CD8-positive, alpha-beta memory T cell (primary cell): Measurements from ENCODE around the gene DGLUCY. TPM values are rescaled to one million over a fixed set of nuclear protein-coding genes. Genes with fewer than 3 reads are reported as not detected.

Source experiments
- CTCF ChIA-PET: fragments of 350-600 bp; sonication (Branson Sonifier 250); formaldehyde crosslinking; loops from one replicate; lab custom pipeline; 2021; ENCODE audit warnings: antibody characterized with exemption; lab: Charles Lee
- POLR2A ChIA-PET: fragments of 350-600 bp; sonication (Branson Sonifier 250); formaldehyde crosslinking; loops from one replicate; lab custom pipeline; 2021; ENCODE audit warnings: antibody characterized with exemption; lab: Charles Lee
- DNase-seq, 5 donors: peaks; one replicate each; pipeline versions ENCODE4 v3.0.0 to v3.0.0-alpha.2; 2020 to 2022; ENCODE audit warnings: mixed read lengths in 1 of 5
- H3K27ac ChIP-seq: one replicate; pipeline ENCODE4 v1.7.0; 2013; ENCODE audit warnings: low read depth, mild to moderate bottlenecking, low read length, moderate library complexity
- H3K27me3 ChIP-seq: 2 replicates; pipeline ENCODE4 v1.7.0; 2013; ENCODE audit warnings: low read length, mild to moderate bottlenecking; ENCODE audit not compliant: insufficient read depth, poor library complexity, severe bottlenecking
- H3K36me3 ChIP-seq: 2 replicates; pipeline ENCODE4 v1.7.0; 2013; ENCODE audit warnings: mild to moderate bottlenecking, low read length, moderate library complexity; ENCODE audit not compliant: insufficient read depth
- H3K4me1 ChIP-seq: 2 replicates; pipeline ENCODE4 v1.7.0; 2013; ENCODE audit warnings: mild to moderate bottlenecking, low read length, moderate library complexity; ENCODE audit not compliant: insufficient read depth
- H3K4me3 ChIP-seq: 2 replicates; pipeline ENCODE4 v1.7.0; 2013; ENCODE audit warnings: mild to moderate bottlenecking, low read length
- H3K9me3 ChIP-seq: 2 replicates; pipeline ENCODE4 v1.7.0; 2013; ENCODE audit warnings: mild to moderate bottlenecking, low read length
- H3K27ac Mint-ChIP-seq, 8 donors: one replicate each; pipeline ENCODE4 v1.8.0; 2020 to 2021; ENCODE audit warnings: mixed read lengths in 8 of 8, mild to moderate bottlenecking in 6 of 8, inconsistent platforms in 3 of 8, moderate library complexity in 3 of 8
- H3K27me3 Mint-ChIP-seq, 2 donors: one replicate each; pipeline ENCODE4 v1.8.0; 2020 to 2021; ENCODE audit warnings: mixed read lengths in 2 of 2, mild to moderate bottlenecking in 1 of 2, moderate library complexity in 1 of 2
- H3K36me3 Mint-ChIP-seq, 3 donors: one replicate each; pipeline ENCODE4 v1.8.0; 2020 to 2021; ENCODE audit warnings: mixed read lengths in 3 of 3, inconsistent platforms in 1 of 3, mild to moderate bottlenecking in 1 of 3
- H3K4me1 Mint-ChIP-seq, 3 donors: one replicate each; pipeline ENCODE4 v1.8.0; 2020 to 2021; ENCODE audit warnings: mixed read lengths in 3 of 3, inconsistent platforms in 1 of 3, mild to moderate bottlenecking in 1 of 3
- H3K4me3 Mint-ChIP-seq, 7 donors: one replicate each; pipeline ENCODE4 v1.8.0; 2020 to 2021; ENCODE audit warnings: mixed read lengths in 7 of 7, mild to moderate bottlenecking in 6 of 7, moderate library complexity in 4 of 7, inconsistent platforms in 2 of 7
- H3K9me3 Mint-ChIP-seq, 5 donors: one replicate each; pipeline ENCODE4 v1.8.0; 2020 to 2022; ENCODE audit warnings: mixed read lengths in 5 of 5, mild to moderate bottlenecking in 3 of 5, moderate library complexity in 2 of 5, inconsistent platforms in 1 of 5
- polyA plus RNA-seq: library from polyadenylated mRNA; unstranded; fragments of 300-500 nt; fragmentation: Illumina TruSeq; gene quantifications from one replicate; pipeline ENCODE4 v1.2.3, GENCODE V29; 2021
- total RNA-seq, 2 experiments: library from RNA; stranded (reverse); gene quantifications; one replicate each; pipeline ENCODE4 v1.2.3, GENCODE V29; 2021

Gene DGLUCY, protein sequence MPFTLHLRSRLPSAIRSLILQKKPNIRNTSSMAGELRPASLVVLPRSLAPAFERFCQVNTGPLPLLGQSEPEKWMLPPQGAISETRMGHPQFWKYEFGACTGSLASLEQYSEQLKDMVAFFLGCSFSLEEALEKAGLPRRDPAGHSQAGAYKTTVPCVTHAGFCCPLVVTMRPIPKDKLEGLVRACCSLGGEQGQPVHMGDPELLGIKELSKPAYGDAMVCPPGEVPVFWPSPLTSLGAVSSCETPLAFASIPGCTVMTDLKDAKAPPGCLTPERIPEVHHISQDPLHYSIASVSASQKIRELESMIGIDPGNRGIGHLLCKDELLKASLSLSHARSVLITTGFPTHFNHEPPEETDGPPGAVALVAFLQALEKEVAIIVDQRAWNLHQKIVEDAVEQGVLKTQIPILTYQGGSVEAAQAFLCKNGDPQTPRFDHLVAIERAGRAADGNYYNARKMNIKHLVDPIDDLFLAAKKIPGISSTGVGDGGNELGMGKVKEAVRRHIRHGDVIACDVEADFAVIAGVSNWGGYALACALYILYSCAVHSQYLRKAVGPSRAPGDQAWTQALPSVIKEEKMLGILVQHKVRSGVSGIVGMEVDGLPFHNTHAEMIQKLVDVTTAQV
- total RNA-seq (10 to 100 TPM; 45.3 to 48.7 TPM), polyA plus RNA-seq (55.5 TPM)

GRCh38 chr14:91113829-91114078, at the start of gene DGLUCY:
TSS of gene DGLUCY (plus strand) at chr14:91114073. CDS start at chr14:91160295, 46,222 bp downstream.
- H3K36me3 Mint-ChIP-seq = peaks cover 3 to 26% (median 5%) of the 10 kb centered on the region in 3 donors

DNA sequence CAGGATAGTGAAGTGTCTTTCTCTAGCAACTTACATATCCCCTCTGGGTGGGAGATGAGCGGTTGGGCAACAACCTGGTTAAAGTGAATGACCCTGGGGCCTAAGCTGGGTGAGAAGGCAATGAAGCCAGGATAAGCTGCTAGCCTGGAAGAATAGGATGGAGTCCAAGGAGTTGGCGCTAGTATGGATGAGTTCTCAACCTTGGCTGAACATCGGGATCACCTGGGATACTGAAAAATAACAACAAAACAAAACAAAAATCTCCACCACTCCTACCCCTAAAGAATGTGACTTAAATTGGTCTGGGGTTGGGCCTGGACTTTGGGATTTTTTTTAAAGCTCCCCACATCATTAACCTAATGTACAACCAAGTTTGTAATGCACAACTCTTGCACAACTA, 48.6 kb upstream of the DGLUCY start:
- peak overlapping the region in 5 of 7 donors; percentile 6 to 56 (median 10) for H3K4me3 Mint-ChIP-seq
- POLR2A ChIA-PET = interaction anchor here (1.0 kb wide), 1 partner anchor 13 kb away, joined by 3 read pairs; no protein-coding TSS in a partner anchor
- peaks cover 85% of the 10 kb centered on the region for H3K4me1 ChIP-seq

More at GRCh38 chr14:91113829-91114078, at the start of gene DGLUCY:
- CTCF ChIA-PET = interaction anchor here (0.7 to 3.4 kb wide), 9 partner anchors 36 to 211 kb away, joined by 3 to 14 read pairs (median 4); partner anchors contain the start of gene RPS6KA5
- Histone ChIP-seq H3K27ac (peak within 1 kb of the TSS; percentile 88), H3K9me3 (no peaks in the 10 kb centered on the region), H3K4me3 (peak within 1 kb of the TSS; percentile 78), H3K36me3 (no peaks in the 10 kb centered on the region), H3K27me3 (no peaks in the 10 kb centered on the region), H3K4me1 (peaks cover 60% of the 10 kb centered on the region)
- no peaks in the 10 kb centered on the region for H3K9me3 Mint-ChIP-seq
- no peaks in the 10 kb centered on the region for H3K27me3 Mint-ChIP-seq
- peak within 1 kb of the TSS; percentile 90 to 99 (median 97) for H3K27ac Mint-ChIP-seq
- no peak for DNase-seq
- H3K4me1 Mint-ChIP-seq = peaks cover 62 to 78% (median 77%) of the 10 kb centered on the region in 3 donors
- POLR2A ChIA-PET = interaction anchor here (0.5 to 2.7 kb wide), 4 partner anchors 44 to 301 kb away, joined by 3 to 42 read pairs (median 5); partner anchors contain the start of gene RPS6KA5
- H3K4me3 Mint-ChIP-seq = peak within 1 kb of the TSS; percentile 90 to 98 (median 96)

GRCh38 chr14:91067186-91067585, 46.7 kb upstream of the DGLUCY start:
- H3K4me3 Mint-ChIP-seq = peak overlapping the region; percentile 3 to 84 (median 67)

More for the DNA sequence above, 48.6 kb upstream of the DGLUCY start:
- H3K27ac Mint-ChIP-seq = peak overlapping the region in 7 of 8 donors; percentile 14 to 86 (median 44)
- Histone ChIP-seq H3K4me3 (no peak overlapping the region), H3K36me3 (no peaks in the 10 kb centered on the region), H3K27ac (no peak overlapping the region), H3K9me3 (no peaks in the 10 kb centered on the region), H3K27me3 (no peaks in the 10 kb centered on the region)
- H3K27me3 Mint-ChIP-seq = no peaks in the 10 kb centered on the region
- H3K9me3 Mint-ChIP-seq = peaks cover 0 to 2% (median 0%) of the 10 kb centered on the region in 5 donors
- H3K36me3 Mint-ChIP-seq = peaks cover 0 to 4% (median 0%) of the 10 kb centered on the region in 3 donors
- CTCF ChIA-PET = interaction anchor here (0.8 kb wide), 2 partner anchors 13 to 108 kb away, joined by 3 read pairs; no protein-coding TSS in a partner anchor
- peaks cover 63 to 72% (median 71%) of the 10 kb centered on the region in 3 donors for H3K4me1 Mint-ChIP-seq
- no peak for DNase-seq

DNA sequence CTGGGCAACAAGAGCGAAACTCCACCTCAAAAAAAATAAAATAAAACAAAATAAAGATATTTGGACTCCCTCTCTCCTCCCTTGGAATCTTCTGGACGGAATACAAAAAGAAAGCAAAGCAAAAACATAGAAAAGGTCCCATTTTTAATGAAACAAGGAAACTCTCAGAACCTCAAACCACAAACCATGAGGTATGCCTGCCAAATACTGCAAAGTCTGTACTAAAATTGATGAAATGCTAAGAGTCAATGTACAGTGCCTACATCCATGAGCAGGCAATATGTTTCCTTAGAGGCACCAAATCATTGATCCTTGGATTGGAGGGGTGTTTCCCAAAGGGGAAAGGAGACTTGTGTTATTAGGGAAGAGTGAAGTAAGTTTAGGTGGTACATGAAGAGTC, 45.2 kb upstream of the DGLUCY start:
- no peaks in the 10 kb centered on the region for H3K27me3 ChIP-seq
- POLR2A ChIA-PET = interaction anchor here (0.9 kb wide), 1 partner anchor 10 kb away, joined by 3 read pairs; no protein-coding TSS in a partner anchor
- H3K27ac Mint-ChIP-seq = peak overlapping the region; percentile 40 to 98 (median 76)
- CTCF ChIA-PET = interaction anchor here (1.2 kb wide), 1 partner anchor 8 kb away, joined by 4 read pairs; the partner anchor contains the start of gene RPS6KA5
- peaks cover 60% of the 10 kb centered on the region for H3K4me1 ChIP-seq
- peaks cover 53 to 64% (median 63%) of the 10 kb centered on the region in 3 donors for H3K4me1 Mint-ChIP-seq
- no peaks in the 10 kb centered on the region for H3K36me3 ChIP-seq
- peaks cover 0 to 2% (median 0%) of the 10 kb centered on the region in 5 donors for H3K9me3 Mint-ChIP-seq
- H3K36me3 Mint-ChIP-seq = peaks cover 0 to 2% (median 0%) of the 10 kb centered on the region in 3 donors
- H3K27ac ChIP-seq = no peak overlapping the region
- no peaks in the 10 kb centered on the region for H3K9me3 ChIP-seq
- DNase-seq = peak in 1 of 5 donors; percentile 24
- H3K4me3 ChIP-seq = peak overlapping the region; percentile 11
- no peaks in the 10 kb centered on the region for H3K27me3 Mint-ChIP-seq
- peak overlapping the region in 5 of 7 donors; percentile 35 to 78 (median 62) for H3K4me3 Mint-ChIP-seq

More at GRCh38 chr14:91067186-91067585, 46.7 kb upstream of the DGLUCY start:
- Mint-ChIP-seq H3K36me3 (peaks cover 0 to 4% (median 0%) of the 10 kb centered on the region in 3 donors), H3K27ac (peak overlapping the region; percentile 70 to 98 (median 87)), H3K27me3 (no peaks in the 10 kb centered on the region), H3K9me3 (peaks cover 0 to 2% (median 0%) of the 10 kb centered on the region in 5 donors), H3K4me1 (peaks cover 65 to 76% (median 75%) of the 10 kb centered on the region in 3 donors)
- CTCF ChIA-PET = interaction anchor here (1.1 to 1.4 kb wide), 2 partner anchors 12 to 47 kb away, joined by 3 read pairs; partner anchors contain the start of gene DGLUCY
- POLR2A ChIA-PET = interaction anchor here (0.6 to 1.0 kb wide), 3 partner anchors 47 to 801 kb away, joined by 3 to 6 read pairs (median 3); no protein-coding TSS in a partner anchor
- H3K4me1 ChIP-seq = peaks cover 74% of the 10 kb centered on the region
- no peaks in the 10 kb centered on the region for H3K27me3 ChIP-seq
- H3K9me3 ChIP-seq = no peaks in the 10 kb centered on the region
- peak in 2 of 5 donors; percentile 54 to 72 for DNase-seq
- H3K27ac ChIP-seq = no peak overlapping the region
- no peaks in the 10 kb centered on the region for H3K36me3 ChIP-seq
- H3K4me3 ChIP-seq = no peak overlapping the region

- peaks cover 0 to 1% (median 0%) of the 10 kb centered on the region in 5 donors for H3K9me3 Mint-ChIP-seq
- peaks cover 48% of the 10 kb centered on the region for H3K4me1 ChIP-seq
These were observed 43.3 kb upstream of the DGLUCY start for GRCh38 chr14:91070572-91070971.

DNA sequence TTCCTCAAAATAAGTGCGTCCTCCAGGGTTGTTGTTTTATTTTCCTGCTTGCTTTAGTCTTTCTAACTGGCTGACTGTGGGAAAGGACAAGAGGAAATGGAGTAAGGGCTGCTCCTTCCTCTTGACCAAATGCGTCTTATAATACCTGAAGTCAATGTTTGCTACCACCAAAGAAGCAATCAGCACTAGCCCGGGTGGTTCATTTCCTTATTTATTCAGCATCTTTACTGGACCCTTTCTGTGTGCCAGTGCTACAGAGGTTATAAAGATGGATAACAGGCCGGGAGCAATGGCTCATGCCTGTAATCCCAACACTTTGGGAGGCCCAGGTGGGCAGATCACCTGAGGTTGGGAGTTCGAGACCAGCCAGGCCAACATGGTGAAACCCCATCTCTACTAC, 38.3 kb upstream of the DGLUCY start:
- ChIA-PET POLR2A (no interaction called here), CTCF (no interaction called here)
- no peak for DNase-seq
- Mint-ChIP-seq H3K4me1 (peaks cover 29 to 40% (median 39%) of the 10 kb centered on the region in 3 donors), H3K9me3 (no peaks in the 10 kb centered on the region), H3K36me3 (no peaks in the 10 kb centered on the region), H3K27ac (no peak overlapping the region), H3K4me3 (no peak overlapping the region), H3K27me3 (no peaks in the 10 kb centered on the region)
- no peaks in the 10 kb centered on the region for H3K36me3 ChIP-seq
- H3K9me3 ChIP-seq = no peaks in the 10 kb centered on the region
- no peaks in the 10 kb centered on the region for H3K27me3 ChIP-seq
- H3K4me3 ChIP-seq = no peak overlapping the region
- H3K27ac ChIP-seq = no peak overlapping the region
- H3K4me1 ChIP-seq = peaks cover 16% of the 10 kb centered on the region

More at GRCh38 chr14:91070572-91070971, 43.3 kb upstream of the DGLUCY start:
- Mint-ChIP-seq H3K27me3 (no peaks in the 10 kb centered on the region), H3K27ac (no peak overlapping the region), H3K4me1 (peaks cover 37 to 47% (median 46%) of the 10 kb centered on the region in 3 donors), H3K4me3 (no peak overlapping the region), H3K36me3 (no peaks in the 10 kb centered on the region)
- no peak overlapping the region for H3K4me3 ChIP-seq
- H3K36me3 ChIP-seq = no peaks in the 10 kb centered on the region
- no peaks in the 10 kb centered on the region for H3K27me3 ChIP-seq
- no peak overlapping the region for H3K27ac ChIP-seq
- CTCF ChIA-PET = no interaction called here
- POLR2A ChIA-PET = no interaction called here
- DNase-seq = no peak
- H3K9me3 ChIP-seq = no peaks in the 10 kb centered on the region

DNA sequence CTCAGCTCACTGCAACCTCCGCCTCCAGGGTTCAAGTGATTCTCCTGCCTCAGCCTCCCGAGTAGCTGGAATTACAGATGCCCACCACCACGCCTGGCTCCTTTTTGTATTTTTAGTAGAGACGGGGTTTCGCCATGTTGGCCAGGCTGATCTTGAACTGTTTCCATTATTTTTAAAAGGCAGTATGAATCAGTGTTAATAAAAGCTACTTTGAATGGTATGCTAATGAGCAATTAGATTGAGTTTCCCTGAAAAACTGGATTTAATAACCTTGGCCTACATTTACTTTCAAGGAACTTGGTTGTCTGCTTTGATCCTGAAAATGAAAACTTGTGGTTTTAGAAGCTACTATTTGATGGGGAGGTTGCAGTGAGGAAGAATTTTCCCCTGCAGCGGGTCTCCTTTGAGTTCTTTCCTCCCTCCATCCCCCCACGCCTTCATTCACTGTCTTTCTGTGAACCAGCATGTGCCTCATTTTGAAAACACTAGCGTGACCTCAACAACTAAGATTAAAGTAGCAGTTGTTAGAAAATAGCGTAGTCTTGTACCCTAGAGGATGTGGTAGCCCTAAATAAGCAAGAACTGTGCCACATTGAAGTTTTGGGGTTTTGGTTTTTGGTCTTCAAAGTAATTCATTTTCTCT, 35.7 kb upstream of the DGLUCY start:
- no peak overlapping the region for H3K4me3 ChIP-seq

More for the DNA sequence above, 35.7 kb upstream of the DGLUCY start:
- Histone ChIP-seq H3K9me3 (no peaks in the 10 kb centered on the region), H3K36me3 (no peaks in the 10 kb centered on the region), H3K27me3 (no peaks in the 10 kb centered on the region), H3K27ac (no peak overlapping the region), H3K4me1 (peaks cover 16% of the 10 kb centered on the region)
- peak overlapping the region; percentile 1 to 89 (median 77) for H3K4me3 Mint-ChIP-seq
- H3K36me3 Mint-ChIP-seq = no peaks in the 10 kb centered on the region
- ChIA-PET POLR2A (interaction anchor here (0.7 to 1.6 kb wide), 5 partner anchors 10 to 37 kb away, joined by 3 to 13 read pairs (median 3); partner anchors contain the start of gene RPS6KA5), CTCF (interaction anchor here (0.6 to 2.1 kb wide), 4 partner anchors 13 to 36 kb away, joined by 3 to 14 read pairs (median 8); partner anchors contain the start of genes DGLUCY and RPS6KA5)
- H3K27me3 Mint-ChIP-seq = no peaks in the 10 kb centered on the region
- peaks cover 29 to 41% (median 38%) of the 10 kb centered on the region in 3 donors for H3K4me1 Mint-ChIP-seq
- peak in 3 of 5 donors; percentile 56 to 86 (median 77) for DNase-seq
- no peaks in the 10 kb centered on the region for H3K9me3 Mint-ChIP-seq
- H3K27ac Mint-ChIP-seq = peak overlapping the region; percentile 7 to 97 (median 90)
